Fibroblast of skin of right quadriceps (primary cell): ENCODE measurements around the gene KCNJ2.

ENCODE experiments used
- DNase-seq: peaks from one replicate; pipeline ENCODE4 v3.0.0-alpha.2; 2013

Gene KCNJ2

DNA sequence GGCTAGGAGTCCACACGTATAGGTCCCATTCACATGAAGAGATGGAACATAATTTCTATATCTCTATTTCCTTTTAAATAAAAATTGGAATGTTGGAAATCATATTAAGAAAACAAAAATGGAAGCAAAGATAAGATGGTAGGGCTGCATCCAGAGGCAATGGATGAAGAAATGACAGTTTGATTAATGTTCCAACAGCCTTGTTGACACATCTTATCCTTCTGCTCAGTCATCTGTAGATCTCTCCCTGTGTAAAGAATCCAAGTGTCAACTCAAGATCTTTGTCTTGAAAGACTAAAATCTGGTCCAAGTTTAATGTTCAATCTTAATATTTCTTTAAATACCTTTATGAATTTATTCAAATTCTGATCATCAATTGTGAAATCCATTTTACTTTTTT, 7.8 kb upstream of the KCNJ2 start:
- DNase-seq, result no peak

DNA sequence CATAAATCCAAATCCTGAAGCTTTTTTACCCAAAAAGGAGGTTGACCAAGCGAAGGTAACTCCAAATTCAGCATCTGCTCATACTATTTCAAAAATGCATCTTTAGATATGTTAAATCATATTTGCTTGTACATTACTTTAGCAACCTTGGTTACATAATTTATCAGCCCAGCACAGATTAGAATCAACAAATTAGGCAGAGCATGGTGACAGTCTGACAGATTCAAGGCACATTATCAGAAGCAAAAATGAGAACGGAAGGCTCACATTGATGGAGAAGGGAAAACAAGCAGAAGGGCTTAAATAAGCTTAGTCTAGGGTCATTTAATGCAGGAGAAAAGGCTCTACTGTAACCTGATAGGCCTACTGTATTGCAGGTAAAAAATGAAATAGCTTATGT, 3.9 kb upstream of the KCNJ2 start:
- DNase-seq, result no peak

DNA sequence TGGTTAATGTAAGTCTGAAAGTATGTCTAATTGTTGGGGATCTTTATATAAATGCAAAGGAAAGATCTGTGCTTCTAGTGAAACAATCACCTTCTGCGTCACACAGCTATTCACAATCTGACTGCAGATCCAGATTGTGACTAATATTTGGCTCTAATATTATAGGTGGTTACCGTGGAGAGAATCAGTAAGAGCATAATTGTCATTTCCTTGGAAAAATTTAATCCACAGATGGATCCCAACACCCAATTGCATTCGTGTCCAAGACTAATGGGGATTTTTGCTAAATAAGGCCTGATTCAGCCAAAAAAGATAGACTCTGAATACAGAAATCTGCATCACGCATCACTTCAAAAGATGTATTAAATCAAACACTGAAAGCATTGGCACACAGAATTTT, 2.7 kb upstream of the KCNJ2 start:
- no peak for DNase-seq

DNA sequence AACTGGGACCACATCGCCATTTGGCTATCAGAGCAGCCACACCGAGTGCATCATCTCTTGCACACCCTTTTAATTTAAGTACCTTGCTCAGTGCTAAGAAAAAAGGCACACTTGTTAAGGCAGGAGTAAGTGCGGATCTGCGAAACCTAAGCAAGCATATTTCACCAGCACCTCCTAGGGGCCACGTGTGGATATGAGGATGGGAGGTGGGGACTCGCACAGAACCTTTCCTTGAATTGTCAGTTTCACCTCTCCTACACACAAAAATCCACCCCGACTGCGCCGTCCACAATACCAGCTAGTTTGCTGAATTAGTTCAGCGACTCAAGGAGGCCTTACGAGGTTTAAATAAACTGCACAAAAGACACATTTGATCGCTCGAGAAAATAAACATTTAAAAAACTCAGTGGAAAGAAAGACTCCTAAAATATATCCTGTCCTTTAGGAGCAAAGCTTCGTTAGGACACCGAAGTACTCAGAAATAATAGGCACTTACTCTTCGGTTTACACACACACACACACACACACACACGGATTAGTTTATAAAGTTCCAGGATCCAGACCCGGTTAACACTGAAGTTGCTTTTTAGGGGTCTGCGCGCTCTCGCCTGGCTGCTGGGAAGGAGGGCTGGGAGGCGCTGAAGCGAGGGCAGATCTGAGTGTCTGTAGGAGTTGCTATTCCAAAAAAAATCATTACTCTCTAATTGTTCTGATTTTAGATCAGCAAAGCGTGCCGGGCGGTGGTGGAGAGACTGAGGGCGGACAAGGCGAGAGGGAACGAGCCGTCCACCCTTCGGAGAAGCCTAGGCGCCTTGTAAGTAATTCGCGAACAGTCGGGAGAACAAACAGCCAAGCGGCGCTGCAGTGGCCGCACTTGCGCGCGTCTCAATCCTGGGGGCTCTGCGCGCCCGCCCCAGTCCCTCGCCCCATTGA, 1.0 kb upstream of the KCNJ2 start:
- peak; percentile 50 for DNase-seq

DNA sequence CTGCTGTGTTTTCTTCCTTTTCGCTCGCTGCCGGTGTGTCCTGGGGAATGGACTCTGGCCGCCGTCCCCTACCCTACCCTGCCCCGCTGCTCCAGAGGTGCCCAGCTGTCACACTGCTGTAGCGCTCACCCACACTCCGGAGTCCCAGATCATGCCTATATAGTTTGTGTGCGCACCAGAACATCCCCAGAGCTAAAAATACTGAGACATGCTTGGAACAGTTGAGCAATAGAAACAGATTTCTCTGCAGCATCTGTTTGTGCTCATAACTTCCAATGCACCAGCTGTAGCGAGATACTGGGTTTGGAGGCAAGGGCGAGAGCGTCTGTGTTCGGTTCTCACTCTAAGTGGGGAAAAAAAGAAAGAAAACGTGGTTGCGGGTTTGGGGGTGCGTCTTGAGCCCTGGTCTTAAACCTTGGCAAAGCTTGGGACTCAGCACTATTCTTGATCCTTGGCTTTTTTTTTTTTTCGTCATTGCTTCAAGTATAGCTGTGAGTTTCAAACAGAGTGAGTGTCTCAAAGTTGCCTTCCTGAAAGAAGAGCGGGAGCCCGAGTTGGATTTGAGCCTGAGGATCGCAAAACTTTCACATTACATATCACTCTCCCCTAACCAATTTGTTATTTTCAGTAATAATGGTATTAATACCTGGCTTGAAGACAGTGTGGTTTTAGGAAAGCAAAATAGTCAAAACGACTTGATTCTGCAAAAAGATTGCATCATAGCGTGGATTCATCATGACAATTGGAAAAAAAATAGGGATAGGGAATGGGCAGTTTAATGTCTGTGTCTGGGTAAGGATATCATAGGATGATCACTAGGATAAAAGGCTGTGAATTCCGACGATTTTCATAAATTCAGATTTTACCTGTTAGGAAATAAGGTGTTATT, 621 bp downstream of the KCNJ2 start:
- no peak for DNase-seq

DNA sequence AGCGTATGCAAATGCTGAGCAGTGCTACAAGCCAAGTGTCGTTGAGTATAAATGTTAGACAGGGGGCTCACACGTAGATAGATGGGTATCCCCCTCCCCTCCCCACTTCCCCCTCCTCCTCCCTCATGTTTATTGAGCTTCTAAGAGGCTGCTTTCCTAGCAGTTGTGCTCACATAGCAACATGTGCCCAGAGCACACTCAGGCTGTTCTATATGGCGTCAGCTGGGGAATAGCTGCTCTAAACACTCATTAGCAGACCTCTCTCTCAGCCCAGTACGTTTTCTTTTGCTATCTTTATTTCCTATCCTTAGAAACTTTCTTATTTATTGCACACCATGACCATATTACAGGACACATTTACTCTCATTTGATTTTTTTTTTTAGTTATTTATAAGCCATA, 1.8 kb downstream of the KCNJ2 start:
- DNase-seq, result no peak

DNA sequence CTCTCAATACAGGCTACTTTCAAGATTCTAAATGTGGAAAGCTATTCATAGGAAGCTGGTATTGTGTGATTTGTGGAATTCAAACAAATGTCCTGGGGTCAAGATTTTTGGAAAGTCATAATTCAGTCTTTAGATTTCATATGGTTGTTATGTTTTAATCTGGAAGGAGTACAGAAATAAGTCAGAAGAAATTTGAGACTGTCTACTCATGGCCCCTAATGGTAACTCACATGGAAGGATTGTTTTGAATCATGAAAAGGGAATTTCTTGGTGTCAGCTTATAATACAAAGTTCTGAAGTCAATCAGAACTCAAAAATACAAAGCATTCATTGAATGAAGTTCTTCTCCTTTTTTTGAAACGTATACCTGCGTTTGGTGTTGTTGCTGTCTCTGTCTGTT, 3.1 kb downstream of the KCNJ2 start:
- DNase-seq, result no peak

DNA sequence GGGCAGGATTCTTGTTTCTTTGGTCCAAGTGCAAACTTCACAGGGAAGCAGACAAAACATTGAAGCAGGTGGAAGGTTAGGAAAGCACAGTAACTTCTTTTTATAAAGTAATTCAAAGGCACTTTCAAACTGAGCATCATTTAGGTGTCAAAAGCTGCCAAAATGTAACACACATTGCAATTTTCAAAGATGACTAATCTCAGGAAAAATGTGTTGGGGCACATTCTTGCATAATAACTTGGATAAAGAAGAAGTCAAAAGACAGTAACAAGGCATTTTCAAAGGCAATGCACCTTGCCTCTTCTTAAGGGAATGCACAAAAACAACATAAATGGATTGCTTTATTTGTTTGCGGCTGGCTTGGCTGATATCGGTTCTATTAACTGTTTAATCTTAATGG, 3.6 kb downstream of the KCNJ2 start:
- no peak for DNase-seq

DNA sequence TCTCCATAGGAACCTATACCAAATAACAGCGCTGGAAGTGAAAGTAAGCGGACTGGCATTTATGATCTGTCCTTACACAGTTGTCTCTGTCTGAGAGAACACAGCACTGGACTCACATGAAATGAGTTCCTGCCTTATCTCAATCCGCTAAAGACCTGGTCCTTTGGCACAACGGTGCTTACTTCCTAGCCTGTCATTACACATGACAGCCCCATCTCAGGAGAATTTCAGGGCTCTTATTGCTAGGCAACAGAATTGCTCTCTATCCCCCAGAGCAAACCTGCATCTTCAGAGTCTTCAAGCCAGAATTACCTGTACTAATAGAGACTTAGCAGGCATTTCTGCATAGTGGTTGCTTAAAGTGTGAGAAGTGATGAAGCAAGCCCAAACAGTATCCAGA, 4.3 kb downstream of the KCNJ2 start:
- no peak for DNase-seq

DNA sequence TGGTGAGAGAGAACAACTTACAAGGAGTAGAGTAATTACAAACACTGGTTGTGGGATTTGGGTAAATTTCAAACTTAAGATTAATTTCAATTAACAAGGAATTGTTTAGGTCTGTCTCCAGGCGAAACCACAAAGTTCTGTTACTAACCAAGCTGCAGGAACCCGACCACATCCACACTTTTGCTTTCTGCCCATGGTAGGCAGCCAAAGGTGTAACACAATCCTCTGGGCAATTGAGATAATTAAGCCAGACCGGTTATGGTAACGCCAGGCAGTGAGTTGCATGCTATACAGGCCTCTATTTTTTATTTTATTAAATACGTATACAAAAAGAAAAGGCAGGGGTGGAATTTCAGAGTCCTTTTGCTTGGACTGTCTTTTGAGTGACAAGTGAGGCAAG, 12.0 kb downstream of the KCNJ2 start:
- DNase-seq, result no peak

DNA sequence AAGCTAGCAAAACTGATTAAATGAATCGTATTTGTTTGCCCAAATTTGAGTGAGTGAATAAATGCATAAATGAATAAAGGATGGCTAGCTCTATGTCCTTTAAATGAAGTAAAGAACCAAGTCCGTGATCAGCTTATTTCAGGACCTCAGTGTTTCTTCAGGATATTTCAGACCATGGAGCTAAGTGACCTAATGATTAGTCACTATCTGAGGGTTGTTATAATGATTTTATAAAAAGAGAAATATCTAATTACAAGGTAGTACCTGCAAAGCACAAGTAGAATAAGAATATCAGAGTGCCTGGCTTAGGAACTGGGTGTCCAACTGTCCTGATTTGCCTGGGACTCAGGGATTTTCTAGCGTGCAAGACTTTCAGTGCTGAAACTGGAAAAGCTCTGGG, 12.5 kb downstream of the KCNJ2 start:
- DNase-seq, result no peak

DNA sequence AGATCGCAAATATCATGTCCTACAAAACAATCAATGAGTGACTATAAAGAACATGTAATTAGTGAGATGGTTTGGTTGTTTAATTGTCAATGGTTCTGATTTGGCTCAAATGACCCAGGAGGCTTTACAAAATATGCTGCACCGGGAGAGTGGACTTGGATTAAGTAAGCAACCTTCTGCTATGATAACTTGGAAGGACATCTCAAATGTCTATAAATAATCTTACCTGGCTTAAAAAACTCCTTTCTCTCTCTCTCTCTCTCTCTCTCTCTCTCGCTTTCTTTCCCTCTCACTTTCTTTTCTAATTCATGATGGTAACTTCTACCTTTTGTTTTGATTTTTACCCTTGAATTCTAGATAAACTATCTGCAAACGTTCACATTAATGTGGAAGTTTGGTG, 14.2 kb downstream of the KCNJ2 start:
- no peak for DNase-seq

DNA sequence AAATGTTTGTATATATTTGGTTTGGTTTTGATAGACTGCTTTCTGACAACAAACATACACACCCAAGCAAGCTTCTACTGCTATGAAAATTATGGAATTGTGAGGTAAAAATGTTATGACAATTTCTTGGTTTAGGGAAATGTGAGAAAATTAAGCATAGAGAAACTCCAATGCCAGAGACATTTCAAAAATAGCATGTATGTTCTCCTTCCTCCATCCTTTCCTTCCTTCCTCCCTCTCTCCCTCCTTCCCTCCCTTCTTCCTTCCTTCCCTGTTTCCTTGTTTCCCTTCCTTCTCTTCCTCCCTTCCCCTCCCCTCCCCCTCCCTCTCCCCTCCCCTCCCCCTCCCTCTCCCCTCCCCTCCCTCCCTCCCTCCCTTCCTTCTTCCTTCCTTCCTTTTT, 14.9 kb downstream of the KCNJ2 start:
- DNase-seq, result no peak

DNA sequence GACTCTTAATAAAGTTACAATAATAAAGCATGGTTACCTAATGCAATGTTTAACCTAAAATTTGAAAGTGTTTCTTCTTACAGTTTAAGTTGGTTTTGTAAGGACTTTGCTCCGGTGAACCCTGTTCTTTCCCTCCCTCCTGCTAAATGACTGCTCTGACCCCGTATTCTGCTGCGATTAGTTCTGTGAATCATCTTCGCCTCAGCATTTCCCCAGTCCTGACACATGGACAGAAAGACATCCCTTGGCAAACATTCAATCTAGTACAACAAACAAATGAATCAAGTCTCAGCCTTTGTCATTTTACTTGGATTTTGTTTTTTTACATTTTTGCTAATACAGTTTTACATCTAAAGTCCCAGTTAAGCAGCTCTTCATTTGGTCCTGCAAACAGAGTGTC, 15.4 kb downstream of the KCNJ2 start:
- peak; percentile 58 for DNase-seq

DNA sequence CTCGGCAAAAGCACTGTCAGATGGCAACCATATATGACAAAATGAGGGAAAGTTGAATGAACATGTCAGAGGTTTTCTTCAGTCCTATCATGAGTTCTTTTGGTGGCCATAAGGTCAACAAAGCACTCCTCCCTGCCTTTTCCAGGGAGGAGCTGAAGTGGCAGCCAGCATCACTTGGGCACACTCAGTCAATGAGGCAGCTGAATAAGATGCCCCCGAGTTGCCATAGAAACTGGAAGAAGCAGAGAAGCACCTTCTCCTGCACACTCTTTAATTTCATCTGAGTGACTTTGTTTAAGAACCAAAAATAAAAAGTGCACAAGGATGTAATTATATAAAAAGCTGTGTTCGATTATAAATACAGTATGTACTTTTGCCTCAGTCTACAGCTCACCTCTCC, 16.0 kb downstream of the KCNJ2 start:
- DNase-seq, result no peak

DNA sequence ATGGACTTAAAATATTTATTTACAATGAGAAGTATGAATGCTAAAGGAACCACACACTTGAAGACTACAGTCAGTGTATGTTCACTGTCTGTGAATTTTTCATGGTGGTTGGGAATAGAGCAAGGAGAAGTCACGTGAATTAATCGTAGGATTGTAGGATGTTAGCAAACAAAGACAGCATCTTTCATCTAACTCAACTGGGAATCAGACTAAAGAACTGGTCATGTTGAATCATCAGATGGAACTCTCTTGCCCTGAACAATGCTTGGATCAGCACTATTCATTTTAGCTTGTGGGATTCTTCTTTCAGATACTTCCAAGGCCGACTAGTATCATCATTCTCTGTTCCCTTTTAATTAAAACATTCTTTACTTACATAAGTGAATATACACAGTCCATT, 18.1 kb downstream of the KCNJ2 start:
- peak; percentile 48 for DNase-seq

DNA sequence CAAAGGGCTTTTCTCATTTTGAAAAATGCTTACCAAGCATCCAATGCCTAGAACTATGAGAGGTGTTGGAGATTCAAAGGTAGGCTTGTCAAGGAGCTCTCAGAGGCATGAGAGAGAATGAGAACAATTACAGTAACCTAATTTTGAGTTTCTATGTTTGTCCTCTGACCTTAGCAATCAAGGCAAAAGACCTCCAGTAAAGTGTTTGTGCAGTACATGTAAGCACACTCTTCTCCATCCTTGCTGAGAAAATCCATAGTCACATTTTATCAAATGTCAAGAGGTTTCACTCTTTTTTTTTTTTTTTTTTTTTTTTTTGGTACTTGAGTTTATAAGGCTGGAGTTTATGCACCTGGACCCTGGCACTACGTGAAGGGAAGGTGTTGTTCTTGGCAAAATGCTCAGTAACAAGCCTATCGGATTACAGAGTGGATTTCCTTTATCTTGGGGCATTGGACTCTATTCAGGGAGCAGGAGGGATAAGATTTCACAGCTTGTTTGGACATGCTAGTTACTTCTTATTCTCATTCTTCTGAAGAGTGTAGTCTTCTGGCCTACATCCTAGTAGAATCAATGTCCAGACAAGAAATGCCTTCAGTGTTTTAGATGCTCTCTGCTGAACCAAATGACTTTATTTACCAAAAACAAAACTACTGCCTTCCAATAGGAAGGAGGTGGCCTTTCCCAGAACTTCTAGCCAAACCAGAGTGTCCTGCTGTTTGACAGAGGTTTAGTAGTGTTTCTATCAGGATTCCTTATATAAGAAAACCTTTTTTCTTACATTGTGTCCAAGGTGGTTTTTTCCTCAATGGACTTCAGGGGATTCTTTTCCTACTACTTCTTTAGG, 21.9 kb downstream of the KCNJ2 start:
- DNase-seq, result no peak

DNA sequence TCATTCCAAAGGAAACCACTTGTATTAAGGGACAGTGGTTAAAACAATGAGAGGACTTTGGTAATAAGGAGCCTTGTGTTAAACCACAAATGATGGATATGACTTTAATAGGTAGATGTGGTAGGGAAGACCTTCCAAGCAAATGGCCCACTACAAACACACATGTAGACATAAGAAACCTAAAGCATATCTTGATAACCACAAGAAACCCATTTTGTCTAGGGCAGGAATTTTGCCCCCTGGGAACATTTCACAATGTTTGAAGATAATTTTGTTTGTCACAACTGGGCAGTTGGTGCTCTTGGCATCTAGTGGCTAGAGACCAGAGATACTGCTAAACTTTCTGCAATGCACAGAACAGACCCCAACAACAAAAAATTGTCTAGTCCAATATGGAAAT, 25.8 kb downstream of the KCNJ2 start:
- DNase-seq, result no peak

DNA sequence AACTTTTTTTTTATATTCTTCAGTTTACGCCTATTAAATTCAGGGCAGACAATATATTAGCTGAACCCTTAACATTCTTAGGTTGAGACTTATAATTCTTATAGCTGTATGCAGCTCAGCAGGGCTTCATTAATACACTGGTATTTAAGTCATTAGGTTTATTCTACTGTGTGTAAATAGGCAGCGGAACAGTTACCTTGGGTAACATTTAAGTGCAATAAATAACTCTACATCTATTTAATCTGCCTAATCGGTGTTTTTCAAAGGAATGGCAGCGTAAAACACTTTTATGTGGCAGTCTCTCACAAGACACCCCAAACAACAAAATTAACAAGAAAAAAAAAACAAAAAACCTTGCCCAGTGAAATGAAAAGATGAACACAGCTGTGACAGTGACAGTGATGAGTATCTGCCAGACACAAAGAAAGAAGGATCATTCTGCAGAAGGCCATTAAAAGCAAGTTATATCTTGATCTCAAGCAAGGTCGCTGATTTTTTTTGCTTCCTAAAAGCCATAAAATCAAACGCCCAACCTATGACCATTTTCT, 32.6 kb downstream of the KCNJ2 start:
- DNase-seq, result no peak

DNA sequence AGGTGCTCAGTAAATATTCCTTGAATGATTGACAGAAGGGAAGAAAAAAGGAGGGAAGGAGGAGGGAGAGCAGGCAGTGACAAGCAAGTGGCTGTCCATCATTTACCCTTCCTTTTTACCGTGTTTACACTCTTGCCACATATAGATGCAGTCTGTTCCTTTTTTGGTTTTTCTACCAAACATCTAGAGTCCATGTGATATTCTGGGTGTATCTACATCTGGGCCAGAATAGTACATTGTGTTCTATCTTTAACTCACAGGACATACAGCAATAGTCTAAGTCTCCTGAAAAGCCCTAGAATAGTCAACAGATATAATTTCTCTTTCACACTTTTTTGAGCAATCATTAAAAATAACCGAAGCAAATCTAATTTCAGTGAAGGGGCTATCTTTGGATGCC, 33.5 kb downstream of the KCNJ2 start:
- DNase-seq, result no peak

DNA sequence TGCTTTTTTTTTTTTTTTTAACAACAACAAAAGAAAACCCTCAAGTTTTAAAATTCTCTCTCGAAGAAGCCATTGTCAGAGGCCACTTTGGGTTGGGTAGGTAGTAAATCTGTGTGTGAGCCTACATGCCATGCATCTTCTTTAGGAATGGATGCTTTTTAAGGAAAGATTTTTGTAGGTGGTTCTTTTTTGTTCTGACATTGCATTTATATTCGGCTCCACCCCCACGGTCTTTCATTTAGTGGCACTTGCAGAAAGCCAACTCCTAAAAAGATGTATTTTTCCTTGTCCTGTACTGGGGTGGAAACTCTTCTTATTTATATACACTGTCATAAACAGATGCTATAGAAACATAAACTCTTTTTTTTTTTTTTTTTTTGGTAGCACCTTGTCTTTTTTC, 35.1 kb downstream of the KCNJ2 start:
- DNase-seq, result no peak

DNA sequence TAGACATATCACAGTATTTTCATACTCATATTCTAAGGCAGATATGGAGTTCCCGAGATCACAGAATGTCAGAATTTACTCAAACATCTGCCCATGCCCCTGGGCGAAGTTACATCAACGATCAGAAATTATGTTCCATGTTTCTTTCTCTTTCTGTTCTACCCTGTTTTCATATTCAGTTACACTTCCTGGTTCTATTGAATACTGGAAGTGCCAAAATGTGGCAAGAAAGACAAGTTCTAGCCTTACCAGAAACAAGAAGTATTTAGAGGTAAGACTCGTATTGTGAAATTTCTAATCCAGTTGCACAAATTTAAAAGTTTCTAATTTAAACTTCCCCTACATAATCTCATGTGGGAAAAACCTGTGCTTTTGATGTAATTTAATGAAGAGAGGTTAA, 36.1 kb downstream of the KCNJ2 start:
- no peak for DNase-seq
